Hepatic stellate cell (primary cell): ENCODE measurements around the gene DLX4.

Source experiments
- DNase-seq: peaks from one replicate; pipeline ENCODE4 v3.0.0; 2011; ENCODE audit warnings: low spot score

Gene DLX4

GRCh38 chr17:50014471-50015088 lies 45.6 kb downstream of the DLX4 start:
- no peak for DNase-seq

GRCh38 chr17:50015146-50015545 lies 46.2 kb downstream of the DLX4 start:
- no peak for DNase-seq

GRCh38 chr17:50018909-50019308 lies 49.9 kb downstream of the DLX4 start:
- no peak for DNase-seq

GRCh38 chr17:50020841-50021599 lies 52.0 kb downstream of the DLX4 start:
- no peak for DNase-seq

- DNase-seq, result no peak
Measured at GRCh38 chr17:50021681-50022370, 52.8 kb downstream of the DLX4 start.

- DNase-seq, result no peak
Measured at GRCh38 chr17:50022463-50023130, 53.6 kb downstream of the DLX4 start.

GRCh38 chr17:50023520-50023919 lies 54.5 kb downstream of the DLX4 start:
- no peak for DNase-seq
